H1 (cell line): Measurements from ENCODE around the gene MAN1A2. TPM values are rescaled to one million over a fixed set of nuclear protein-coding genes. Genes with fewer than 3 reads are reported as not detected.

ENCODE experiments used
- CREB1 ChIP-seq: IDR thresholded peaks from 2 replicates; pipeline ENCODE4 v1.6.1; 2012; ENCODE audit warnings: inconsistent platforms
- NANOG ChIP-seq: IDR thresholded peaks from 2 replicates; pipeline ENCODE4 v1.6.1; 2011; ENCODE audit warnings: low read length, low read depth, mild to moderate bottlenecking, inconsistent platforms; ENCODE audit not compliant: insufficient read depth, poor library complexity, severe bottlenecking
- POLR2A ChIP-seq, 2 experiments: IDR thresholded peaks; 1 replicate in 1 of 2; 2 replicates in 1 of 2; pipeline ENCODE4 v1.6.1; 2011; ENCODE audit warnings: low read depth in 2 of 2, low read length in 2 of 2, mild to moderate bottlenecking in 2 of 2; ENCODE audit errors: control extremely low read depth in 1 of 2
- RXRA ChIP-seq: IDR thresholded peaks from 2 replicates; pipeline ENCODE4 v1.6.1; 2011; ENCODE audit warnings: low read depth, mild to moderate bottlenecking, low read length, moderate library complexity; ENCODE audit not compliant: insufficient read depth
- SIRT6 ChIP-seq: IDR thresholded peaks from one replicate; pipeline ENCODE4 v1.7.1; 2012; ENCODE audit warnings: low read length, inconsistent platforms
- SUZ12 ChIP-seq: fragments of 200-600 bp; sonication (generic); IDR thresholded peaks from 2 replicates; pipeline ENCODE4 v1.6.1; 2012; ENCODE audit warnings: mild to moderate bottlenecking, inconsistent platforms, low read length, moderate library complexity, mixed read lengths
- TAF7 ChIP-seq: optimal IDR thresholded peaks from 2 replicates; pipeline ENCODE3; 2011; ENCODE audit warnings: low read depth, mild to moderate bottlenecking, inconsistent platforms, low read length, moderate library complexity, borderline replicate concordance
- TEAD4 ChIP-seq: IDR thresholded peaks from 2 replicates; pipeline ENCODE4 v1.6.1; 2012; ENCODE audit warnings: low read depth, low read length, inconsistent platforms, mixed read lengths
- polyA plus RNA-seq, 7 experiments: library from polyadenylated mRNA; depleted of rRNA in 3 of 7; stranded (reverse) in 5 of 7; unstranded in 2 of 7; fragments of >200 nt in 5 of 7; fragments of 200-250 nt in 2 of 7; gene quantifications; 1 replicate in 5 of 7; 2 replicates in 1 of 7; 4 replicates in 1 of 7; pipeline versions ENCODE4 v1.2.1 to v1.2.3, GENCODE V29; 2011 to 2013; ENCODE audit warnings: missing spikeins in 2 of 7, mixed read lengths in 2 of 7
- total RNA-seq: library from RNA; stranded (reverse); fragmentation: NEBNext Ultra II Directional; extraction: Animal tissue kit (Norgen Biotek cat#: 25700); gene quantifications from 2 replicates; pipeline ENCODE4 v1.2.1, GENCODE V29; 2021
- TF ChIP-seq, protein P1 (sequence below): fragments of 300-600 bp; sonication (generic); IDR thresholded peaks from 2 replicates; pipeline ENCODE4 v1.7.1; 2012; ENCODE audit warnings: low read length, moderate library complexity, mild to moderate bottlenecking, inconsistent platforms; ENCODE audit not compliant: insufficient replicate concordance

The MAN1A2 gene
- total and polyA plus RNA-seq, 2 of the 8 experiments (the other 6 are each of a cell fraction or from before 2014, with no cell fraction given), result 5.5 to 18.8 TPM

DNA sequence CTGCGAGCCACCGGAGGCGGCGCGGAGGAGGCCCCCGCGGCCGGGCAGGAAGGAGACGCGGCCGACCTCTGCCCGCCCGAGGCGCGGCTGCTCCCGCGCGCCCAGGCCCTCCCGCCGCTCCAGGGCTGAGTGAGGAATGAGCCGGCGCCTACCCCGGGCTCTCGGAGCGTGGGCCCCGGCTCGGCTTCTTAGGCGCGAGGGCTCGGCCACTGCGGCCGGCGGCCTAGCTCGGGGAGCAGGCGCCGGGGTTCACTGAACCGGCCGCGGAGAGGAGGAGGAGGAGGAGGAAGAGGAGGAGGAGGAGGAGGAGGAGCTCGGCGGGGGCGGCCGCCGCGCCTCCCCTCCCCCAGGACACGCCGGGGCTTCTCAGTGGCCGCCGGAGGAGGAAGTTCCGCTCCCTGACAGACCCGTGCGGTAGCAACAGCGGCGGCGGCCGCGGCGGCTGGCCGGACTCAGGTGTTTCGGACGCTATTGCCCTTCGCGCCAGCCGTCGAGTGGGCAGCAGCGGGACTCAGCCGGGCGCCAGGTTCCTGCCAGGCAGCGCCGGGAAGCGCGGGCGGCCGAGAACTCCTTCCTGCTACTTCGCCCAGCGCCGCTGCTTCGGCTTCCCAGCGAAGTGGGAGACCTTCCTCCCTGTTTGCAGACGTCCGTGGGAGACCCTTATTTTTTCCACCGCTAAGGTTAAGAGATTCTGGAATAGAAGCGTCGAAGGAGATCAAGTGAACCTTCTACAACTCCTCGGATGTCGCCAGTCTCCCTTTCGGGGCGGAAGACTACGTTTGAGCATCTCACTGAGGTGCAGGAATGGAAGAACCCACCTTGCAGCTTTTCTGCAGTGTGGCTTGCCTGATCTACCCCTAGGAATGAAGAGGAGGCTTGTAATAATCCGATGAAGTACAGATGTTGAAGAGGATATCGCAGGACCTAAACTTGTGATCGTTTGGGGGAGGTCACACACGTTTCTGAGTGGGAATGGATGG is at the start of gene MAN1A2 (continued):
- no peak for TF ChIP-seq RXRA
- TF ChIP-seq CREB1, result 0 out of 2 replicates have a peak, but pooled peaks have one; percentile 10
- TF ChIP-seq TEAD4, result no peak
- TF ChIP-seq TAF7, result no peak
- no peak for TF ChIP-seq POLR2A (IDR thresholded peaks at IDR 0.05; ENCODE audit: control extremely low read depth in 1 of 2, low read depth in 2 of 2, low read length in 2 of 2)
- TF ChIP-seq NANOG, result no peak
- TF ChIP-seq SIRT6, result no peak
- no peak for TF ChIP-seq SUZ12
- TF ChIP-seq, protein P1, sequence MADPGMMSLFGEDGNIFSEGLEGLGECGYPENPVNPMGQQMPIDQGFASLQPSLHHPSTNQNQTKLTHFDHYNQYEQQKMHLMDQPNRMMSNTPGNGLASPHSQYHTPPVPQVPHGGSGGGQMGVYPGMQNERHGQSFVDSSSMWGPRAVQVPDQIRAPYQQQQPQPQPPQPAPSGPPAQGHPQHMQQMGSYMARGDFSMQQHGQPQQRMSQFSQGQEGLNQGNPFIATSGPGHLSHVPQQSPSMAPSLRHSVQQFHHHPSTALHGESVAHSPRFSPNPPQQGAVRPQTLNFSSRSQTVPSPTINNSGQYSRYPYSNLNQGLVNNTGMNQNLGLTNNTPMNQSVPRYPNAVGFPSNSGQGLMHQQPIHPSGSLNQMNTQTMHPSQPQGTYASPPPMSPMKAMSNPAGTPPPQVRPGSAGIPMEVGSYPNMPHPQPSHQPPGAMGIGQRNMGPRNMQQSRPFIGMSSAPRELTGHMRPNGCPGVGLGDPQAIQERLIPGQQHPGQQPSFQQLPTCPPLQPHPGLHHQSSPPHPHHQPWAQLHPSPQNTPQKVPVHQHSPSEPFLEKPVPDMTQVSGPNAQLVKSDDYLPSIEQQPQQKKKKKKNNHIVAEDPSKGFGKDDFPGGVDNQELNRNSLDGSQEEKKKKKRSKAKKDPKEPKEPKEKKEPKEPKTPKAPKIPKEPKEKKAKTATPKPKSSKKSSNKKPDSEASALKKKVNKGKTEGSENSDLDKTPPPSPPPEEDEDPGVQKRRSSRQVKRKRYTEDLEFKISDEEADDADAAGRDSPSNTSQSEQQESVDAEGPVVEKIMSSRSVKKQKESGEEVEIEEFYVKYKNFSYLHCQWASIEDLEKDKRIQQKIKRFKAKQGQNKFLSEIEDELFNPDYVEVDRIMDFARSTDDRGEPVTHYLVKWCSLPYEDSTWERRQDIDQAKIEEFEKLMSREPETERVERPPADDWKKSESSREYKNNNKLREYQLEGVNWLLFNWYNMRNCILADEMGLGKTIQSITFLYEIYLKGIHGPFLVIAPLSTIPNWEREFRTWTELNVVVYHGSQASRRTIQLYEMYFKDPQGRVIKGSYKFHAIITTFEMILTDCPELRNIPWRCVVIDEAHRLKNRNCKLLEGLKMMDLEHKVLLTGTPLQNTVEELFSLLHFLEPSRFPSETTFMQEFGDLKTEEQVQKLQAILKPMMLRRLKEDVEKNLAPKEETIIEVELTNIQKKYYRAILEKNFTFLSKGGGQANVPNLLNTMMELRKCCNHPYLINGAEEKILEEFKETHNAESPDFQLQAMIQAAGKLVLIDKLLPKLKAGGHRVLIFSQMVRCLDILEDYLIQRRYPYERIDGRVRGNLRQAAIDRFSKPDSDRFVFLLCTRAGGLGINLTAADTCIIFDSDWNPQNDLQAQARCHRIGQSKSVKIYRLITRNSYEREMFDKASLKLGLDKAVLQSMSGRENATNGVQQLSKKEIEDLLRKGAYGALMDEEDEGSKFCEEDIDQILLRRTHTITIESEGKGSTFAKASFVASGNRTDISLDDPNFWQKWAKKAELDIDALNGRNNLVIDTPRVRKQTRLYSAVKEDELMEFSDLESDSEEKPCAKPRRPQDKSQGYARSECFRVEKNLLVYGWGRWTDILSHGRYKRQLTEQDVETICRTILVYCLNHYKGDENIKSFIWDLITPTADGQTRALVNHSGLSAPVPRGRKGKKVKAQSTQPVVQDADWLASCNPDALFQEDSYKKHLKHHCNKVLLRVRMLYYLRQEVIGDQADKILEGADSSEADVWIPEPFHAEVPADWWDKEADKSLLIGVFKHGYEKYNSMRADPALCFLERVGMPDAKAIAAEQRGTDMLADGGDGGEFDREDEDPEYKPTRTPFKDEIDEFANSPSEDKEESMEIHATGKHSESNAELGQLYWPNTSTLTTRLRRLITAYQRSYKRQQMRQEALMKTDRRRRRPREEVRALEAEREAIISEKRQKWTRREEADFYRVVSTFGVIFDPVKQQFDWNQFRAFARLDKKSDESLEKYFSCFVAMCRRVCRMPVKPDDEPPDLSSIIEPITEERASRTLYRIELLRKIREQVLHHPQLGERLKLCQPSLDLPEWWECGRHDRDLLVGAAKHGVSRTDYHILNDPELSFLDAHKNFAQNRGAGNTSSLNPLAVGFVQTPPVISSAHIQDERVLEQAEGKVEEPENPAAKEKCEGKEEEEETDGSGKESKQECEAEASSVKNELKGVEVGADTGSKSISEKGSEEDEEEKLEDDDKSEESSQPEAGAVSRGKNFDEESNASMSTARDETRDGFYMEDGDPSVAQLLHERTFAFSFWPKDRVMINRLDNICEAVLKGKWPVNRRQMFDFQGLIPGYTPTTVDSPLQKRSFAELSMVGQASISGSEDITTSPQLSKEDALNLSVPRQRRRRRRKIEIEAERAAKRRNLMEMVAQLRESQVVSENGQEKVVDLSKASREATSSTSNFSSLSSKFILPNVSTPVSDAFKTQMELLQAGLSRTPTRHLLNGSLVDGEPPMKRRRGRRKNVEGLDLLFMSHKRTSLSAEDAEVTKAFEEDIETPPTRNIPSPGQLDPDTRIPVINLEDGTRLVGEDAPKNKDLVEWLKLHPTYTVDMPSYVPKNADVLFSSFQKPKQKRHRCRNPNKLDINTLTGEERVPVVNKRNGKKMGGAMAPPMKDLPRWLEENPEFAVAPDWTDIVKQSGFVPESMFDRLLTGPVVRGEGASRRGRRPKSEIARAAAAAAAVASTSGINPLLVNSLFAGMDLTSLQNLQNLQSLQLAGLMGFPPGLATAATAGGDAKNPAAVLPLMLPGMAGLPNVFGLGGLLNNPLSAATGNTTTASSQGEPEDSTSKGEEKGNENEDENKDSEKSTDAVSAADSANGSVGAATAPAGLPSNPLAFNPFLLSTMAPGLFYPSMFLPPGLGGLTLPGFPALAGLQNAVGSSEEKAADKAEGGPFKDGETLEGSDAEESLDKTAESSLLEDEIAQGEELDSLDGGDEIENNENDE, result no peak
